ENCODE data around the gene TFDP1.

TFDP1 gene

GRCh38 chr13:113653264-113654174 lies 69.0 kb downstream of the TFDP1 start:
- no peak for DNase-seq

DNA sequence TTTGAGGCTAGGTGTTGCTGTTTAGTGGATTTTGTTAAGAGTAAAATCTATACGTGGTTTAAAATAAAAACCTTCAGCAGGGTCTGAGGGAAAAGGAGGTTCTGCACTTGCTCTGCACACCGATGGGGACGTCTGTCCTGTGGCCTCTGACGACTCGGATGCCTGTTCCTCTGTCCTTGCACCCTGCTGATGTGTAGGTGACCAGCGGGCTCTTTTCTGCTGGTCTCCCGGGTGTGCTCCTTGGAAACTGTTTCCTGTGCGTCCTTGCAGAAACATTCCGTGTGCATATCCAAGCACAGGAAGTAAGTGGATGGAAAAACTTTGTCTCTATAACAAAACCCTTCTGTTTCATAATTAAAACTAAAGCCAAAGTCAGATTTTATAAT lies 69.6 kb downstream of the TFDP1 start:
- DNase-seq, result no peak

GRCh38 chr13:113654591-113655345 lies 70.2 kb downstream of the TFDP1 start:
- DNase-seq, result no peak

GRCh38 chr13:113655346-113656002 lies 70.9 kb downstream of the TFDP1 start:
- no peak for DNase-seq

GRCh38 chr13:113656003-113656588 lies 71.5 kb downstream of the TFDP1 start:
- DNase-seq, result no peak

DNA sequence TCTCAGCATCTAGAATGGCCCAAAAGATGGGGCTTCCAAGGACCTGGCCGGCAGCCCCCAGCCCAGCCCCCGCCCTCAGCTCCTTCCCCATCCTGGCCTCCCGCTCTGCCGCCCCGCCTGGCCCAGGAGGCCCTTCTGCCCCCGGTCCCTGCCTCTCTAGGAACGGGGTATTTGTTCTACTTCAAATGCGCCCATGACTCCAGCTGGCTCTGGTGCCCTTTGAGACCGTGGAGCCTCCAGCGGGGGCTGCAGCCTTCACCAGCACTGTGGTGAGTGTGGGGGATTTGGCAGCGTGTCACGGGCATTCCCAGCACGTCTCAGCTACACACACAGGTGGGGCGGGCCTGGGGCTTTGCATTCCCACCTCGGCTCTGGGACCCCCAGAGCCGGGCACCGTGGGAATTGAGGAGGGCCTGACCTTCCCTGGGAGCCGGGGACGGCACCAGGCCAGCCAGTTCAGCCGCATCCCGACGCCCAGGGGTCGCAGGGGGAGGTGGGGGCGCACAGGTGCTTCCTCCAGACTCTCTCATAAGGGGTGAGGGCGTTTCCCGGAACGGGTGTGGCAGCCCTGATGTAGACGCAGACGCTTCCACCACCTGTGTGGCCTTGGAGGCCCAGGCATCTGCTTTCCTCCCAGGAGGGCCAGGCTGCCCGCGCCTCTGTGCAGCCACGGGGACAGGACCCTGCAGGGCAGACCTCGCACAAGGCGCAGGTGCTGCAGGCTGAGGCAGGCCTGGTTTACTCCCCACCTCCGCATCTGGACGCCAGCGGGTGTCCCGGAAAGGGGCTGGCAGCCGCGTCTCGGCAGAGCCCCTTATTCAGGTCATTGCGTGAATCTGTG lies 72.5 kb downstream of the TFDP1 start:
- no peak for DNase-seq

DNA sequence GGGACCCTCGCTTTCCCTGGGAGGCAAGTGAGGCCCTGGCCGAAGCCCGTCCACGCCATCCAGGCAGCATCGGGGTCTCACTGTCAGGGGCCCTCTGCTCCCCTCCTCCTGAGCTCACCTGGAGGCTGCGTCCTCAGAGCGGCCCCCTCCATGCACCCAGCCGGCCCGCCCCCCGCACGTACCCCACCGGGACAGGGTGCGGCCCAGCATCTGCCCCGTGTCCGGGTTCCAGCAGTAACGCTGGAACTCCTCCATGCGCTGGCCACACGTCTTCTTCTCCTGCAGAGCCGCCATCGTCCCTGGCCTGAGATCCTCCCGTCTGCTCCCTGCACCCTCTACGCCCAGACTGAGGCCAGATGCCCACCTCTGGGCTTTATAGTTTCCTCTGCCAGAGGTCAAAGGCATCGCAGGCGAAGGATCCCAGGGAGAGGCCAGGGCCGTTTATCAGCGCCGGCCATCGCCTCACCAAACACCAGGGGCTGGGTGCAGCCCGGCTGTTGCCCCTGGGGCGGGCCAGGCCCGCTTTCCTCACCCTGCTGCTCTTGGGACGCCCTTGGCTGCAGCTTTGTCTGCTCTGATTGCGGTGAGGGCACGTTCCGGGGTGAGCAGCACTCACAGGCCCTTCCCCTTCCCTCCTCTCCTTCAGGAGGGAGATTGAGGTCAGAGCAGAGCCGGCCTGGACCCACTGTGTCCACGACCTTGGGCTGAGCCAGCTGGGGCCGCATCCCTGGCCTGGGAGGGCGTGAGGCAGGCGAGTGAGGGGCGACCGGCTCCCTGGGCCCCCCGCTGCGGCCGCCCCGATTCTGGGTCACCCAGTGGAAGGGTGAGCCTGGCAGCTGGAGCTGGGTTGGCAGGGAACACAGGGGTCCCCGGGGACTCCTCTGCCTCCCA lies 73.5 kb downstream of the TFDP1 start, which contains the start of gene ATP4B:
ATP4B (minus strand) TSS at position 348 of the 891 bp plus-strand sequence; CDS start at position 294, 54 bp downstream.
- no peak for DNase-seq

GRCh38 chr13:113658836-113659235 lies 74.3 kb downstream of the TFDP1 start:
- no peak for DNase-seq

- DNase-seq, result no peak
These were observed 74.8 kb downstream of the TFDP1 start for GRCh38 chr13:113659337-113659736.

DNA sequence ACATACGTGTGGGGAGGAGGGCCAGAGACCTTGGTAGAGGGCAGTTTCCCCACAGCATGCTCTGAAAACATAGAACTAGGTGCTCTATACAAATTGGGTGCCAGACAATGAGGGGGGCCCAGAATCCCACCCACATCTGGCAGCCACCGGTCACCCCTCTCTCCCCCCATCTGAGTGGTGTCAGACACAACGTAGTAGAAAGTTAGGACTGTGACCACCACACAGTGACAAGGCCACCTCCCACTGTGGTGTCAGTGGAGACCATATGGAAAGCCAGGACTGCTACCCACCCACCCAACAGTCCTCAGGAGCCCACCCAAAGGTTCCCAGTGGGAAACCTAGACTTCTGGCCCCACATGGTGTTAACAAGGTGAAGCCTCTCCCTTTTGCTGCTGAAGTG lies 75.5 kb downstream of the TFDP1 start:
- no peak for DNase-seq

- no peak for DNase-seq
These were observed 77.0 kb downstream of the TFDP1 start for GRCh38 chr13:113661509-113661908.

DNA sequence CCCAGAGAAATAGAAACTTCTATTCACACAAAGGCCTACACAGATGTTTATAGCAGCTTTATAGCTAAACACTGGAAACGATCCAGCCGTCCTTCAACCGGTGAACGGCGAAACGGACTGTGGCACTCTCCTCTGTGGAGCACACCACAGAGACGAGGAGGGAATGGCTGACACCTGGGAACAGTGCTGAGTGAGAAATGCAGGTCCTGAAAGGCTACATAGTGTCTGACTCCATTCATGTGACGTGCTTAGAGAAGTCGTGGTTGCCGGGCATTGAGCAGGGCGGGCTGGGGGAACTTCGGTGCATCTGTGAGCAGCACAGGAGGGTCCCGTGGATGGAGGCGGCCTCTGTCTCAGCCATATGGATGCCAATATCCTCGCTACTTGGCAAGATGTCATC lies 79.4 kb downstream of the TFDP1 start:
- no peak for DNase-seq

- peak; percentile 32 for DNase-seq
These were observed 80.4 kb downstream of the TFDP1 start for GRCh38 chr13:113664751-113665596.

DNA sequence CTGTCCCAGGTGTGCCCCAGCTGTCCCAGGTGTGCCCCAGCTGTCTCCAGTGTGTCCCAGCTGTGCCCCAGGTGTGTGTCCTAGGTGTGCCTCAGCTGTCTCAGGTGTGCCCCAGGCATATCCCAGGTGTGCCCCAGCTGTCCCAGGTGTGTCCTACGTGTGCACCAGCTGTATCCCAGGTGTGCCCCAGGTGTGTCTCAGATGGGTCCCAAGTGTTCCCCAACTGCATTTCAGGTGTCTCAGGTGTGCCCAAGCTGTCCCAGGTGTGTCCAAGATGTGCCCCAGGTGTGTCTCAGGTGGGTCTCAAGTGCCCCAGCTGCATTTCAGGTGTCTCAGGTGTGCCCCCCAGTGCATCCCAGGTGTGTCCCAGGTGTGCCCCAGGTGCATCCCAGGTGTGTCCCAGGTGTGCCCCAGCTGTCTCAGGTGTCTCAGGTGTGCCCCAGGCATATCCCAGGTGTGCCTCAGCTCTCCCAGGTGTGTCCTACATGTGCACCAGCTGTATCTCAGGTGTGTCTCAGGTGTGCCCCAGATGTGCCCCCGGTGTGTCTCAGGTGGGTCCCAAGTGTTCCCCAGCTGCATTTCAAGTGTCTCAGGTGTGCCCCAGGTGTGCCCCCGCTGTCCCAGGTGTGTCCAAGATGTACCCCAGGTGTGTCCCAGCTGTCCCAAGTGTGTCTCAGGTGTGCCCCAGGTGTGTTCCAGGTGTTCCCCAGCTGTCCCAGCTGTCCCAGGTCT lies 81.2 kb downstream of the TFDP1 start:
- no peak for DNase-seq

DNA sequence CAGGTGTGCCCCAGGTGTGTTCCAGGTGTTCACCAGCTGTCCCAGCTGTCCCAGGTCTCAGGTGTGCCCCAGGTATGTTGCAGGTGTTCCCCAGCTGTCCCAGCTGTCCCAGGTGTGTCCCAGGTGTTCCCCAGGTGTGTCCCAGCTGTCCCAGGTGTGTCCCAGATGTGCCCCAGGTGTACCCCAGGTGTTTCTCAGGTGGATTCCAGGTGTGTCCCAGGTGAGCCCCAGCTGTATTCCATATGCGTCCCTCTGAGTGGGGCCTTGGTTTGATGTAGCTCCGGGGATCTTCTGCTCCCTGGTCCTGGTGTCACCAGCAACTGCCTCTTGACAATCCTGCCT lies 81.7 kb downstream of the TFDP1 start:
- no peak for DNase-seq

DNA sequence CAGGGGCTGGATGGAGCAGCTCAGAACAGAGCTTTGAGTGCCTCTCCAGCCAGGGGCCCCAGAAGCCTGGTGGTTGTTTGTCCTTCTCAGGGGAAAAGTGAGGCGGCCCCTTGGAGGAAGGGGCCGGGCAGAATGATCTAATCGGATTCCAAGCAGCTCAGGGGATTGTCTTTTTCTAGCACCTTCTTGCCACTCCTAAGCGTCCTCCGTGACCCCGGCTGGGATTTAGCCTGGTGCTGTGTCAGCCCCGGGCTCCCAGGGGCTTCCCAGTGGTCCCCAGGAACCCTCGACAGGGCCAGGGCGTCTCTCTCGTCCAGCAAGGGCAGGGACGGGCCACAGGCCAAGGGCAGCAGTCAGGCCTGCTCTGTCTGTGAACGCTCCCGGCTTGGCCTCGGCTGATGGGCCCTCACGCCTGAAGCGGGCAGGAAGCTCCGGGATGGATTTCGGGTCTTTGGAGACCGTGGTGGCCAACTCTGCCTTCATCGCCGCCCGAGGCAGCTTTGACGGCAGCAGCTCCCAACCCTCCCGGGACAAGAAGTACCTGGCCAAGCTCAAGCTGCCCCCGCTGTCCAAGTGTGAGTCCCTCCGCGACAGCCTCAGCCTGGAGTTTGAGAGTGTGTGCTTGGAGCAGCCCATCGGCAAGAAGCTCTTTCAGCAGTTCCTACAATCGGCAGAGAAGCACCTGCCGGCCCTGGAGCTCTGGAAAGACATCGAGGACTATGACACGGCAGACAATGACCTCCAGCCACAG lies 82.6 kb downstream of the TFDP1 start, which contains the start of gene GRK1:
GRK1 (plus strand) TSS at position 269 of the 751 bp plus-strand sequence; CDS start at position 437, 168 bp downstream.
- peak; percentile 38 for DNase-seq

GRCh38 chr13:113667771-113668490 lies 83.4 kb downstream of the TFDP1 start:
- no peak for DNase-seq

DNA sequence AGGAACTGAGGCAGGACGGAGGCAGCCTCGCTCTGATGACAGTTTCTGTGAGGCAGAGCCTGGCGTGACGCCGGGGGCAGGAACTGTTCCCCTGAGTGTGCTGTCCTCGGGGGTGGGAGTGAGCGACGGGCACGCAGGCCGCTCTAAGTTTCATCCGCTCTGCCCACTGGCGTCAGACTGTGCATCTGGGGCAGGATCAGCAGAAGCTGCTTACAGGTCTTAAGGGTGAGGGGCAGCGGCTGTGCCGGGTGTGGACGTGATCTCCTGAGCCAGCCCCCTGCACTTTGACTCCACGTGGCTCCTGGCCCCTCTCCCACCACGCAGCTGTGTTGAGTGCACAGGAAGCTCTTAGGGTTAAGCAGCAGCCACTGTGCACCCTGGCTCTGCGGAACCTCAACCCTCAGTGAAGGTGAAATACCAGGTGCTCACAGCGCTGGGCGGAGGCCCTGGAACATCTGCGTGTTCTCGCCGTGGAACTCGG lies 84.0 kb downstream of the TFDP1 start:
- no peak for DNase-seq

Data from hematopoietic multipotent progenitor cell treated with erythropoietin and hydrocortisone succinate and interleukin-3 and kit ligand, for 4 days (in vitro differentiated cells).